ENCODE data around the gene RASA3.

- TF ChIP-seq CTCF (IDR thresholded peaks at IDR 0.05; ENCODE audit: low read length): no peak
- TF ChIP-seq EZH2 (optimal IDR thresholded peaks at IDR 0.05; ENCODE audit: low read depth, low read length): no peak
- TF ChIP-seq EZH2phosphoT487 (IDR thresholded peaks at IDR 0.05; ENCODE audit: low read length): no peak
Observed at GRCh38 chr13:113928685-113929627, 203.5 kb downstream of the RASA3 start.

Measured in MM.1S (cell line).